Astrocyte (in vitro differentiated cells and primary cell): ENCODE data around the gene SAE1.

ENCODE experiments used
- EZH2 ChIP-seq: IDR thresholded peaks from 2 replicates; pipeline ENCODE4 v1.6.1; 2012; ENCODE audit warnings: mild to moderate bottlenecking, low read length, inconsistent platforms; ENCODE audit not compliant: insufficient read depth
- TF ChIP-seq, protein P1 (sequence below): IDR thresholded peaks from 2 replicates; pipeline ENCODE4 v1.5.1; 2011; ENCODE audit warnings: low read depth, mild to moderate bottlenecking, inconsistent platforms, low read length, moderate library complexity; ENCODE audit not compliant: insufficient read depth

DNA sequence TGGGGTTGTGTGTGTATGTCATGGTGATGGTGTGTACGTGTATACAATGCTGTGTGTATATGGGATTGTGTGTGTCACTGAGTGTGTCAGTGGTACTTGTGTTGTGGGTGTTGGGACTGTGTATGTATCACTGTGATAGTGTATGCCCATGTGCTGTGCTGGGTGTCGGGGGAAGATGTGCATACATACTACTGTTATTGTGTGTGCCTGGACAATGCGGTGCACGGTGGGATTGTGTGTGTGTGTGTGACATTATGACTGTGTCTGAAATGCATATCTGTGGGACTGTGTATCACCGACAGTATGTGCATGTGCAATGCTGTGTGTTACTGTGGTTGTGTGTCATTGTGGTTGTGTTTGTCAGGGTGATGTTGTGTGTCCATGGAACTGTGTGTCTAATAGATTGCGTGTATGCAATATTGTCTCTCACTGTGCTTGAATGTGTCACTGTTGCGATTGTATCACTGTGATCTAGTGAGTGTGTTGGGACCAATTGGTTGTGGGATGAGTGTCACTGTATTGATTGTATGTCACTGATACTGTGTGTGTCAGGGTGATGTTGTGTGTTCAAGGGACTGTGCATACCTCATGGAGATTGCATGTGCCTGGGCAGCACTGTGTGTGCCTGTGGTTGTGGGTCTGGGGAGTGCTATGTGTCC lies 111.4 kb downstream of the SAE1 start:
- TF ChIP-seq, protein P1, sequence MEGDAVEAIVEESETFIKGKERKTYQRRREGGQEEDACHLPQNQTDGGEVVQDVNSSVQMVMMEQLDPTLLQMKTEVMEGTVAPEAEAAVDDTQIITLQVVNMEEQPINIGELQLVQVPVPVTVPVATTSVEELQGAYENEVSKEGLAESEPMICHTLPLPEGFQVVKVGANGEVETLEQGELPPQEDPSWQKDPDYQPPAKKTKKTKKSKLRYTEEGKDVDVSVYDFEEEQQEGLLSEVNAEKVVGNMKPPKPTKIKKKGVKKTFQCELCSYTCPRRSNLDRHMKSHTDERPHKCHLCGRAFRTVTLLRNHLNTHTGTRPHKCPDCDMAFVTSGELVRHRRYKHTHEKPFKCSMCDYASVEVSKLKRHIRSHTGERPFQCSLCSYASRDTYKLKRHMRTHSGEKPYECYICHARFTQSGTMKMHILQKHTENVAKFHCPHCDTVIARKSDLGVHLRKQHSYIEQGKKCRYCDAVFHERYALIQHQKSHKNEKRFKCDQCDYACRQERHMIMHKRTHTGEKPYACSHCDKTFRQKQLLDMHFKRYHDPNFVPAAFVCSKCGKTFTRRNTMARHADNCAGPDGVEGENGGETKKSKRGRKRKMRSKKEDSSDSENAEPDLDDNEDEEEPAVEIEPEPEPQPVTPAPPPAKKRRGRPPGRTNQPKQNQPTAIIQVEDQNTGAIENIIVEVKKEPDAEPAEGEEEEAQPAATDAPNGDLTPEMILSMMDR = no peak
- TF ChIP-seq EZH2 = no peak
